ENCODE results near the gene CD8A. TPM values are rescaled to one million over a fixed set of nuclear protein-coding genes. Genes with fewer than 3 reads are reported as not detected.

The CD8A gene
- total RNA-seq, 1 donor from 2014 or later = 5.5 TPM

DNA sequence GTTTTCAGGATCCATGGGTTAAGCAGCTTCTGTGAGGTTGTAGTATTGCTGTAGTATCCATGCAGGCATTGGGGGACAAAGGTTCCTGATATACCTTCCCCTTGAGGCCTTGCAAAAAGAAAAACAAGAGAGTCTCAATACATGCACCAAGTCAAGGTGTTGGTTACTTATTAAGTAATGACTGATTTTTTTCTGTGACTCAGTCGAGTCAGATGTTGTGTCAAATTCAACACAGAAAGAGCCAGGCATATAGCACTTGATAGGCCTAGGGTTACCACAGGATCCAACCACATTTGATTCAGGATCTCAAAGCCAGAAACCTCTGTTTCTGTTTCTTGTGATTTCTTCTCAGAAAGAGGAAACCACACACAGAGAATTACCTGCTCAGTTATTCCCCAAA, 24.9 kb upstream of the CD8A start:
- no peaks in the 10 kb centered on the region for H3K4me1 ChIP-seq
- no peak for ATAC-seq
- H3K36me3 ChIP-seq = no peaks in the 10 kb centered on the region
- DNase-seq = no peak
- H3K27me3 ChIP-seq (ENCODE audit: low read depth) = peaks cover 23% of the 10 kb centered on the region
- H3K4me3 ChIP-seq = no peak overlapping the region
- no peak overlapping the region for H3K27ac ChIP-seq
- H3K9me3 ChIP-seq = no peaks in the 10 kb centered on the region
- intact Hi-C loops (cut with DNase I) = no loop called here
- TF ChIP-seq, protein P1, sequence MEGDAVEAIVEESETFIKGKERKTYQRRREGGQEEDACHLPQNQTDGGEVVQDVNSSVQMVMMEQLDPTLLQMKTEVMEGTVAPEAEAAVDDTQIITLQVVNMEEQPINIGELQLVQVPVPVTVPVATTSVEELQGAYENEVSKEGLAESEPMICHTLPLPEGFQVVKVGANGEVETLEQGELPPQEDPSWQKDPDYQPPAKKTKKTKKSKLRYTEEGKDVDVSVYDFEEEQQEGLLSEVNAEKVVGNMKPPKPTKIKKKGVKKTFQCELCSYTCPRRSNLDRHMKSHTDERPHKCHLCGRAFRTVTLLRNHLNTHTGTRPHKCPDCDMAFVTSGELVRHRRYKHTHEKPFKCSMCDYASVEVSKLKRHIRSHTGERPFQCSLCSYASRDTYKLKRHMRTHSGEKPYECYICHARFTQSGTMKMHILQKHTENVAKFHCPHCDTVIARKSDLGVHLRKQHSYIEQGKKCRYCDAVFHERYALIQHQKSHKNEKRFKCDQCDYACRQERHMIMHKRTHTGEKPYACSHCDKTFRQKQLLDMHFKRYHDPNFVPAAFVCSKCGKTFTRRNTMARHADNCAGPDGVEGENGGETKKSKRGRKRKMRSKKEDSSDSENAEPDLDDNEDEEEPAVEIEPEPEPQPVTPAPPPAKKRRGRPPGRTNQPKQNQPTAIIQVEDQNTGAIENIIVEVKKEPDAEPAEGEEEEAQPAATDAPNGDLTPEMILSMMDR (IDR thresholded peaks at IDR 0.05) = no peak

DNA sequence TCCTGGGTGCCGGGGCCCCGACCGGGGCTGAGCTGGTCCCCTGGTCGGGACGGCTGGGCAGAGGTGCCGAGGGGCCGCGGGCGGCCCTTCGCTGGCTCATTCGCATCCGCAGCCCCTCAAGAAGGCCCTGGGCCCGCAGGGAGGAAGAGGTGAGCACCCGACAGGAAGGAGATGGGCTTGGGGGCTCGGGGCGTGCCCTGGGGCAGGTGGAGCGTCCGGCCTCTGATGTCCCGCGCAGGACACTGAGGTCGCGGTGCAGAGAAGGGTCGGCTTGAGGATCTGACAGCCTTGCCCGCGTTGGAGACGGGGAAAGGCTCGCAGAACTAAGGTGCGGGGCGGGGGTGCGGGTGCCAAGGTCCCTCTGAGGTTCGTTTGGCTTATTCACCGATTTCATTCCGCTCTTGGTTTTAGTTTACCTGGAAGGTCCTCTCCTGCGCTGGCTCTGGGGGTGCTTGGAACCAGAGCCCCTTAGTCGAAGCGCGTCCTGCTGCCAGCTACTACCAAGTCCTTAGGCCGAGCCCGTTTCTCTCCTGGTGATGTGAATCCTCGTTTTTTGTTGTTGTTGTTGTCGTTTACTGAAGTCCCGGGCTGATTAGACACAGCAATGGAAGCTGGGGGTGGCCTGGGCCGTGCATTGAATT, 18.9 kb upstream of the CD8A start:
- TF ChIP-seq, protein P1 (IDR thresholded peaks at IDR 0.05) = no peak
- Histone ChIP-seq H3K9me3 (no peaks in the 10 kb centered on the region), H3K27me3 (ENCODE audit: low read depth) (peaks cover 57% of the 10 kb centered on the region), H3K27ac (no peak overlapping the region), H3K4me3 (peak overlapping the region; percentile 2), H3K36me3 (no peaks in the 10 kb centered on the region), H3K4me1 (peaks cover 20% of the 10 kb centered on the region)
- DNase-seq (no peak), ATAC-seq (no peak)
- intact Hi-C loops (cut with DNase I) = no loop called here

DNA sequence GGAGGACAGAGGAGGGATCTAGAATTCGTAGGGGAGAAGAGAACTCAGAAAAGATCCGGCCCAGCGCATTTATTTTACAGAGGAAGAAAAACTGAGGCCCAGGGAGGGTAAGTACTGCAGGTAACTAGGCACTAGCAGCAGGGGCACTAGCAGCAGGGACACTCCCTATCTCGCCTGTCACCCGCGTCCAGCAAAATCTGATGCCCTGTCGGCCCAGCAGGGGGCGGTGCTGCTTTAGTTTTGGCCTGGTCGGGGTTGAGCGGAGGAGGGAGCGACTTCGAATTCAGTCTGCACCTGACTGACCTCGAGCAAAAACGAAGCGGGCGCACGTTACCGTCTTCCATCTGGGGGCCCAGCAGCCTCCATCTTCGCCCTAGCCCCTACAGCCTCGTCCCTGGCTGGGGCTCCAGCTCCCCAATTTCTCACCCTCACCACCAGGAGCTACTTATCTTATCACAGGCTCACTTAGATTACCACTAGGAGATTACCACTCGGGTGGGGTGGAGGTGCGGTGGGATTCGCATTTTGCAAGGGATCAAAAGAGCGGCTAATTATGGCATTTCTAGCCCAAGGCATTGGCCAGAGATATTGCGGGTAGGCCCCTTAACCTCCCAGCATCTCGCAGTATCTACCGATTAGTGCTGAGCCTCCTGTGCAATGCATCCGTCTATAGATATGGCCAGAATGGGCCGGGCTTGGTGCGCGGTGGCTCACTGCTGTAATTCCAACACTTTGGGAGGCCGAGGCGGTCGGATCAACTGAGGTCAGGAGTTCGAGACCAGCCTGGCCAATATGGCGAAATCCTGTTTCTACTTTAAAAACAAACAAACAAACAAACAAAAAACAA, 17.8 kb upstream of the CD8A start:
- TF ChIP-seq, protein P1 (IDR thresholded peaks at IDR 0.05) = peak; percentile 92

DNA sequence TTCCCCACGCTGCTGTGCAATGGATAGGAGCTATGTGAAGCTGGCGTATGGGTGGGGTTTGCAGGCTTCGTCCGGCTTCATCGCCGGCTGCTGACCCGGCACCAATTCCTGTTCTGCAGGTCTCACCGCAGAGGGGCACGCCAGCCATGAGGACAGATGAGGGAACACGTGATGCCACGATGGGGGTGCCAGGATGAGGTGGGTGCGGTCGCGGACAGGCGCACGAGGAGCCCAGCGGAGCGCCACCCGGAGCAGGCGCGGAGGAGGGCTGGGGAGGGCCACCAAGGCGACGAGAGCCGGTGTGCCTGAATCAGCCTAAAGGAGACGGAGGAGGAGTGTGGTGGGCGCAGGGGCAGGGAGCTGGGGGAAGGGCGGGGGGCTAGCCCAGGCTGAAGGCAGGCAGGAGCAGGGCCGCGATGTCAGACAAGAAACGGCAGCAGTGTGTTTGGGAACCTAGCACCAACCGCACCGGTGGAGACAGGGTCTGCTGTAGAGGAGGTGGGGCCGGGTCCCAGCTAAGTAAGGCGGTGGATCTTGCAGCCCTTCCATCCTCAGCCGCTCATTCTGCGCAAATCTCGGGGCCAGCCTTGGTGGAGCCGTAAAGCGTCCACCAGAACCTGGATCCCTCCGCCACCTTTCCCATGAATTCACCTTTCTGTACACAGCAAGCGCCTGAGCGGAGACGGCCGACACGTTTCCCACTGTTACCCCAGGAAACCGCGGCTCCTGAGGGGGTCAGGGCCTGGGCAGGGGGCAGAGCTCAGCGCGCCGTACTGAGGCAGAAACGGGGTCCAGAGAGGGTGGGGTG, 17.0 kb upstream of the CD8A start:
- peak overlapping the region; percentile 51 for H3K4me3 ChIP-seq
- no peak overlapping the region for H3K27ac ChIP-seq
- H3K9me3 ChIP-seq = no peaks in the 10 kb centered on the region
- no peaks in the 10 kb centered on the region for H3K36me3 ChIP-seq
- TF ChIP-seq, protein P1 (IDR thresholded peaks at IDR 0.05) = no peak
- intact Hi-C loops (cut with DNase I) = no loop called here
- ATAC-seq (peak; percentile 68 to 69), DNase-seq (peak; percentile 64)
- H3K27me3 ChIP-seq (ENCODE audit: low read depth) = peaks cover 51% of the 10 kb centered on the region
- H3K4me1 ChIP-seq = peaks cover 20% of the 10 kb centered on the region

More for the DNA sequence above, 17.8 kb upstream of the CD8A start:
- ATAC-seq = peak; percentile 97
- H3K9me3 ChIP-seq = no peaks in the 10 kb centered on the region
- peaks cover 57% of the 10 kb centered on the region for H3K27me3 ChIP-seq (ENCODE audit: low read depth)
- intact Hi-C loops (cut with DNase I) = no loop called here
- peak overlapping the region; percentile 51 for H3K4me3 ChIP-seq
- H3K27ac ChIP-seq = no peak overlapping the region
- peaks cover 20% of the 10 kb centered on the region for H3K4me1 ChIP-seq
- peak; percentile 88 for DNase-seq
- no peaks in the 10 kb centered on the region for H3K36me3 ChIP-seq

DNA sequence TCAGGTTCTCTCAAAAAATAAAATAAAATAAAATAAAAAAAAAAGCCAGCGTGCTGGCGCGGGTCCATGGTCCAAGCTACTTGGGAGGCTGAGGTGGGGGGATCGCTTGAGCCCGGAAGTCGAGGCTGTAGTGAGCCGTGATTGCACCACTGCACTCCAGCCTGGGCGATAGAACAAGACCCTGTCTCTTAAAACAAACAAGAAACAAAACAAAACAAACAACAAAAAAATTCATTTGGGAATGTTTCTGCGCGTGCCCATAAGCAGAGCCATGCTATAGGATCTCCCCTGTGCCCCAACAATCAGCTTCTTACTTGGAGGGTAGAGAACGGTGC, 16.4 kb upstream of the CD8A start:
- peaks cover 20% of the 10 kb centered on the region for H3K4me1 ChIP-seq
- ATAC-seq (no peak), DNase-seq (no peak)
- TF ChIP-seq, protein P1 (IDR thresholded peaks at IDR 0.05) = no peak
- peak overlapping the region; percentile 51 for H3K4me3 ChIP-seq
- H3K9me3 ChIP-seq = no peaks in the 10 kb centered on the region
- no peaks in the 10 kb centered on the region for H3K36me3 ChIP-seq
- no peak overlapping the region for H3K27ac ChIP-seq
- H3K27me3 ChIP-seq (ENCODE audit: low read depth) = peaks cover 45% of the 10 kb centered on the region
- intact Hi-C loops (cut with DNase I) = no loop called here

Measured in lower lobe of right lung (tissue), 2 donors.